GM19043 (cell line): ENCODE results near the gene NUP153.

Experiments
- ATAC-seq: cut with Tn5 transposase; IDR thresholded peaks from one replicate; pipeline ENCODE4 v1.9.1; 2021; ENCODE audit warnings: low read depth; ENCODE audit not compliant: unreplicated experiment

Gene NUP153

DNA sequence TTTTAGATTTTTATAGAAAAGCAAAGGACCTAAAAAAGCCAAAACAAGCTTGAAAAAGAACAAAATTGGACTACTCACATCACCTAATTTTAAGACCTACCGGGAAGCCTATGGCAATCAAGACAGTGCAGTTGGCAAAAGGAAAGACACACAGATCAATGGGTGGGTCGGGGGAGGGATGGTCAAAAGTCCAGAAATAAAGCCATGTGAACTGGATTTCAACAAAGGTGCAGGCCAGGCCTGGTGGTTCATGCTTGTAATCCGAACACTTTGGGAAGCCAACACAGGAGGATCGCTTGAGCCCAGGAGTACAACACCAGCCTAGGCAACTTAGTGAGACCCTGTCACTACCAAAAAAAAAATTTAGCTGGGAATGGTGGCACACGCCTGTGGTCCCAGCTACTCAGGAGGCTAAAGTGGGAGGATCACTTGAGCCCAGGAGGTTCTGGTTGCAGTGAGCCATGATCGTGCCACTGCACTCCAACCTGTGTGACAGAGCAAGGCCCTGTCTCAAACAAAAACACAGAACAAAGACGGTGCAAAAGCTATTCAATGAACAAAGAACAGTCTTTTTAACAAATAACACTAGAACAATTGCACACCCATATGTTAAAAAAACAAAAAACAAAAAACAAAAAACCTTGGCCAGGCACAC lies 34.5 kb downstream of the NUP153 start:
- no peak for ATAC-seq

- no peak for ATAC-seq
These were observed 40.1 kb downstream of the NUP153 start for GRCh38 chr6:17666646-17667045.

- no peak for ATAC-seq
These were observed 41.6 kb downstream of the NUP153 start for GRCh38 chr6:17665132-17665531.

DNA sequence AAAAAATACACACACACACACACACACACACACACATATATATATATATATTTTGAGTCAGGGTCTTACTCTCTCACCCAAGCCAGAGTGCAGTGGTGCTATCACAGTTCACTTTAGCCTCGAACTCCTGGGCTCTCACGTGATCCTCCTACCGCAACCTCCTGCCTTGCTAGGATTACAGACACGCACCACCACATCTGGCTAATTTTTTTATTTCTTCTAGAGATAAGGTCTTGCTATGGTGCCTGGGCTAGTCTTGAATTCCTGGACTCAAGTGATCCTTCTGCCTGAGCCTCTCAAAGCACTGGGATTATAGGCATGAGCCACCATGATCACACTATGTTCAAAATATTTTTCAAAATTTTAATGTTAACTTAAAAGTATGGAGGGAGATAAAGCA lies 43.5 kb downstream of the NUP153 start:
- ATAC-seq, result no peak

GRCh38 chr6:17662585-17662984 lies 44.1 kb downstream of the NUP153 start:
- ATAC-seq, result no peak

- no peak for ATAC-seq
These were observed 50.1 kb downstream of the NUP153 start for GRCh38 chr6:17656644-17657043.

DNA sequence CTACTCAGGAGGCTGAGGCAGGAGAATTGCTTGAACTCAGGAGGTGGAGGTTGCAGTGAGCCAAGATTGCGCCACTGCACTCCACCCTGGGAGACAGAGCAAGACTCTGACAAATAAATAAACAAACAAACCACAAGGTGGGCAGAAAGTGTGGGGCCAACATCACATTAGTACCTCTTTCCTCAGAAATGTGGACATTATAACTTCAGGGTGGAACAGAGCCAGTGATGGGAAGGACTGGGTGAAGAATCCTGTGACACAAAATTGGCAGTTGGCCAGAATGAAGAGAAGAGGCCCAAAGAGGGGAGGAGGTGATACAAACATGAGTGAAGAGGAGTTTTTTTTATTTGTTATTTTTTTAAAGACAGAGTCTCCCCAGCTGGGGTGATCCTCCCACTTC lies 50.6 kb downstream of the NUP153 start:
- no peak for ATAC-seq

DNA sequence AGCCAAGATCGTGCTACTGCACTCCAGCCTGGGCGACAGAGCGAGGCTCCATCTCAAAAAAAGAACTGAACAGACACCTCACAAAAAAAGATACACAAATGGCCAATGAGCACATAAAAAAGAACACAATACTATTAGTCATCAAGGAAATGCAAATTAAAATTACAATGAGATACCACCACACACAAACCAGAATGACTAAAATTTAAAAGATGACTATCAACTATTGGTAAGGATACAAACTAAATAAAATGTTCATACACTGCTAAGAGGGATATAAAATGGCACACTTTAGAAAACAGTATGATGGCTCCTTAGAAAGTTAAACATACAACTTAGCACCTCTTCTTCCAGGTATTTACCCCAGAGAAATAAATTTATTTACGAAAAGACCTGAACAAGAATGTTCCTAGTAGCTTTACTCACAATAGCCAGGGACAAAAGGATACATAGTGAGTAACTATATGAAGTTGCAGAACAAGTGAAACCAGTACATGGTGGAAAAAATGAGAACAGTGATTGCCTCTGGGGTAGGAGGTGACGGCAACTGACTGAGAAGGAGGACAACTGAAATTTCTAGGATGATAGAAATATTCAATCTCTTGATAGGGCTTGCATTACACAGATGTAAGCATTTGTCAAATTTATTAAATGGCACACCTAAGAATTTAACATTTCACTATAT lies 53.4 kb downstream of the NUP153 start:
- ATAC-seq, result no peak

GRCh38 chr6:17650656-17651309 lies 55.9 kb downstream of the NUP153 start:
- no peak for ATAC-seq

DNA sequence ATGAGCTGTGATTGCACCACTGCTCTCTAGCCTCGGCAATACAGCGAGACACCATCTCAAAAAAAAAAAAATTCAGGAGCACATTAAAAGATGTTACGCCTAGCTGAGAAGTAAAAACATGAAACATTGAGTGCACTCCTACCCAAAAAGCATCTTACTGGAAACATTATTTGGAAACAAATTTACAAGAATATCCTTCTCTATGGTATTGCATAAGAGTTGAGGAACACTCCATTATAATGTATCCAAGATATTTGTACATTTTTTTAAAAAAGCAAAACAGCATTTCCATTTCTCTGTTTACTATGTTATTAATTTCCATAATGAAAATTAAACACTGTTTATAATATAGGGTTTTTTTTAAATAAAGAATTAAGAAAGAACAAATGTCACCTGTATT lies 58.0 kb downstream of the NUP153 start:
- ATAC-seq, result no peak

DNA sequence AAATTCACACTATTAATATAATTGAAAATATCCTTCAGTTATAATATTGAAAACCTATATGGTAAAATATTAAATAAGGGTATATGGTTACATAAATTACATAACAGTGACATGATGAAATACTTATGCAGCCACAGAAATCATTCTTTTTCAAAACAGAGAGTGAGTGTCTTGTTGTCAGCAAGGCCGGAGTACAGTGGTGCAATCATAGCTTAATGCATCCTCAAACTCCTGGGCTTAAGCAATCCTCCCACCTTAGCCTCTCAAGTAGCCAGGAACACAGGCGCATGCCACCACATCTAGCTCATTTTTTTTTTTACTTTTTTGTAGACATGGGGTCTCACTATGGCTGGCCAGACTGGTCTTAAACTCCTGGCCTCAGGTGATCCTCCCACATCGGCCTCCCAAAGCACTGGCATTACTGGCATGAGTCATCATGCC lies 66.2 kb downstream of the NUP153 start:
- no peak for ATAC-seq

DNA sequence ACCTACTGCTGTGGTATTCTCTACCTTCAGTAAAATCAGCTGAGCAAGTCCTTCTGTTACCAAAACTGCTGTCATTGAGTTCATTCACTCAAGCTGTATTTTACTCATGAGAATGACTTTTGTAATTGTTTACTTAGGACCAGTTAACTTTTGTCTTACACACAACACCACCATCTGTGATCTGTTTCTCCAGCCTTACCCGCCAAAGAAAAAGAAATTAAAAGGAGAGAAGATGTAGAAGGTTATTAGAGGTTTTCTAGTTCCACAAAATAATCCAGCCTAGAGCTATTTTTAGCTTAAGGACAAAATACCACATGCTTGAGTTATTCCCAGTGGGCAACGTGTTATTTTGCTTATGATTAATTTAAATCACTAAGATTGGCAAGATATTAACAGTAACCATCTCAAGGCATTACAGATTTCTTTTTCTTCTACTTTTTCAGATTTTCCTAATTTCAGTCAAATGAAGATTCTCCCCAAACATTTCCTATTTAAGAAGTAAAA lies 68.5 kb downstream of the NUP153 start:
- no peak for ATAC-seq

DNA sequence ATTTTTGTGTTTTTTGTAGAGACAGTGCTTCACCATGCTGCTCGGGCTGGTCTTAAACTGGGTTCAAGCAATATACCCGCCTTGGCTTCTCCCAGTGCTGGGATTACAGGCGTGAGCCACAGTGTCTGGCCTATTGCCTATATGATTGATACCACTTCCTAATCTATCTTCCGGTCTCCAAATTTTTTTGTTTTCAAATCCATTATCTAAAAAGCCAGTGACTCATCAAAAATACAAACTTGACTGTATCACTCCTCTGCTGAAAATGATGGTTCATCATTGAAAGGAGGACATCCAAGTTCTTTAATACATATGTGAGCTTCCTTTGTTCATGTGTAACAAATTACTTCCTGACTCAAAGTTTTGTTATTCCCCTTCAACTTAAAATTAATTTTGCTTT lies 71.2 kb downstream of the NUP153 start:
- ATAC-seq, result no peak

- ATAC-seq, result no peak
These were observed 73.1 kb downstream of the NUP153 start for GRCh38 chr6:17633465-17634188.

- no peak for ATAC-seq
These were observed 73.8 kb downstream of the NUP153 start for GRCh38 chr6:17632934-17633333.

GRCh38 chr6:17630511-17631073 lies 76.1 kb downstream of the NUP153 start:
- no peak for ATAC-seq

GRCh38 chr6:17629824-17630510 lies 76.8 kb downstream of the NUP153 start:
- ATAC-seq, result no peak

- no peak for ATAC-seq
These were observed 77.9 kb downstream of the NUP153 start for GRCh38 chr6:17628873-17629272.

- no peak for ATAC-seq
These were observed 82.3 kb downstream of the NUP153 start for GRCh38 chr6:17624396-17624795.

- no peak for ATAC-seq
These were observed 84.6 kb downstream of the NUP153 start for GRCh38 chr6:17622144-17622543.
